Ureter (tissue), 1 donor: ENCODE results near the gene PLCH1. TPM values are rescaled to one million over a fixed set of nuclear protein-coding genes. Genes with fewer than 3 reads are reported as not detected.

Experiments
- DNase-seq: peaks from one replicate; pipeline ENCODE4 v3.0.0-alpha.2; 2020; ENCODE audit warnings: low spot score
- total RNA-seq: library from RNA; stranded (reverse); gene quantifications from one replicate; pipeline ENCODE4 v1.2.4, GENCODE V29; 2023
- donor health status: DM: yes; HTN: yes; CAD: no.

PLCH1 gene
- total RNA-seq, 1 donor from 2014 or later, result 7.8 TPM

- DNase-seq, result no peak
Observed at GRCh38 chr3:155550391-155550790, 194.5 kb downstream of the PLCH1 start.

- DNase-seq, result no peak
Observed at GRCh38 chr3:155549087-155549486, 195.8 kb downstream of the PLCH1 start.

- DNase-seq, result no peak
Observed at GRCh38 chr3:155548195-155548594, 196.7 kb downstream of the PLCH1 start.

GRCh38 chr3:155535098-155535497, 209.8 kb downstream of the PLCH1 start:
- no peak for DNase-seq

- no peak for DNase-seq
Observed at GRCh38 chr3:155528579-155528978, 216.3 kb downstream of the PLCH1 start.

GRCh38 chr3:155525324-155525833, 219.5 kb downstream of the PLCH1 start:
- DNase-seq, result no peak

- DNase-seq, result no peak
Observed at GRCh38 chr3:155520463-155520862, 224.4 kb downstream of the PLCH1 start.

- no peak for DNase-seq
Observed at GRCh38 chr3:155519078-155519477, 225.8 kb downstream of the PLCH1 start.

GRCh38 chr3:155517903-155518302, 227.0 kb downstream of the PLCH1 start:
- no peak for DNase-seq

GRCh38 chr3:155516439-155516838, 228.4 kb downstream of the PLCH1 start:
- no peak for DNase-seq

- no peak for DNase-seq
Observed at GRCh38 chr3:155512867-155513261, 232.0 kb downstream of the PLCH1 start.

GRCh38 chr3:155512175-155512866, 232.6 kb downstream of the PLCH1 start:
- DNase-seq, result no peak

GRCh38 chr3:155504682-155505081, 240.2 kb downstream of the PLCH1 start:
- no peak for DNase-seq

GRCh38 chr3:155502630-155503029, 242.2 kb downstream of the PLCH1 start:
- DNase-seq, result no peak

GRCh38 chr3:155500194-155500818, 244.6 kb downstream of the PLCH1 start:
- DNase-seq, result no peak

GRCh38 chr3:155497930-155498647, 246.8 kb downstream of the PLCH1 start:
- DNase-seq, result no peak

GRCh38 chr3:155496206-155496605, 248.7 kb downstream of the PLCH1 start:
- no peak for DNase-seq

- no peak for DNase-seq
Observed at GRCh38 chr3:155495387-155495786, 249.5 kb downstream of the PLCH1 start.

GRCh38 chr3:155494332-155494731, 250.5 kb downstream of the PLCH1 start:
- no peak for DNase-seq

GRCh38 chr3:155492841-155493240, 252.0 kb downstream of the PLCH1 start:
- DNase-seq, result no peak

GRCh38 chr3:155491696-155492095, 253.2 kb downstream of the PLCH1 start:
- no peak for DNase-seq

- no peak for DNase-seq
Observed at GRCh38 chr3:155488671-155489070, 256.2 kb downstream of the PLCH1 start.

- no peak for DNase-seq
Observed at GRCh38 chr3:155485897-155486296, 259.0 kb downstream of the PLCH1 start.
